HUES48 (cell line): ENCODE measurements around the gene KCNJ10.
A peak's percentile ranks its signal among the peaks of the same experiment; 100 is the strongest.

Experiments
- H3K27ac ChIP-seq: one replicate; pipeline ENCODE4 v1.7.0; 2013; ENCODE audit warnings: low read depth, low read length, inconsistent platforms
- H3K27me3 ChIP-seq: 2 replicates; pipeline ENCODE4 v1.6.1; 2013; ENCODE audit warnings: mild to moderate bottlenecking, low read length; ENCODE audit not compliant: control insufficient read depth, insufficient read depth
- H3K36me3 ChIP-seq: 2 replicates; pipeline ENCODE4 v1.6.1; 2013; ENCODE audit warnings: low read length; ENCODE audit not compliant: control insufficient read depth, insufficient read depth
- H3K4me1 ChIP-seq: 2 replicates; pipeline ENCODE4 v1.6.1; 2013; ENCODE audit warnings: mild to moderate bottlenecking, low read length; ENCODE audit not compliant: control insufficient read depth, insufficient read depth
- H3K4me3 ChIP-seq: 2 replicates; pipeline ENCODE4 v1.5.1; 2013; ENCODE audit warnings: mild to moderate bottlenecking, low read depth, low read length
- H3K9ac ChIP-seq: 2 replicates; pipeline ENCODE4 v1.6.1; 2013; ENCODE audit warnings: mild to moderate bottlenecking, low read depth, low read length, moderate library complexity
- H3K9me3 ChIP-seq: 2 replicates; pipeline ENCODE4 v1.6.1; 2013; ENCODE audit warnings: low read length; ENCODE audit not compliant: control insufficient read depth, insufficient read depth

Gene KCNJ10

GRCh38 chr1:160109686-160110085, 39.7 kb upstream of the KCNJ10 start:
- Histone ChIP-seq H3K4me1 (peaks cover 37% of the 10 kb centered on the region), H3K4me3 (no peak overlapping the region), H3K36me3 (no peaks in the 10 kb centered on the region), H3K9ac (no peak overlapping the region), H3K27me3 (no peaks in the 10 kb centered on the region), H3K27ac (peak overlapping the region; percentile 72), H3K9me3 (no peaks in the 10 kb centered on the region)

DNA sequence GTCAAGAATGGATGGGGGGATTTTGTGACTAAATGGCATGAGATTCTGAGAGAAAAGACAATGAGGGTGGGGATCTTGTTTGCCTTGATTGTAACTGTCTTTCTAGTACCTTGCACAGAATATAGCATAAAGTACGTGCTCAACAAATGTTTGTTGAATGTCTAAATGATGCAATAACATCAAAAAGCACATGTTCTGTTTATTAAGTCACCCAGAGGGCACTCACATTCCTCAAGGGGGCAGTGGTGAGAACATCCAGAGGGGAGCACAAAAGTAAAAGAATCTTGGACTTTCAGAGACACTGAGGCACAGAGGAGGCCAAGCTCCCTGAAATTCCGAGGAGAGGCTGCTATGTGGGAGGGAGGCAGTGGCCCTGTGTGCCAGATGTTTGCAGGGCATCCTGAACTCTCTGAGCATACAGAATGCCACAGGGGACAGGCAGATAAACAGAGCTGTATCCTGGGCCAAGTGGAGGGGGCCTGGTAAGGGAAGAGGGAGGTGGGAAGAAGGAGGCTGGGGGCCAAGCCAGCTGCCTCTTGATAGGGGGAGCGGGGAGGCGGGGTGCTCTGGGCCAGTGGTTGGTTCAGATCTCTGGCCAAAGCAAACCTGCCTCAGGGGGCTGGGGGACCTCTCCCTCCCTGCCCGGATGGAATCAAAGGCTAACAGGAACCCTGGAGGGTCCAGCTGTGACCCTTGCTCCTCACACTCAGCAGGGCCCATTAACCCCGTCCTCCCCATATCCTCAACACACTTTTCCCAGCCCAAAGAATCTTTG, 39.1 kb upstream of the KCNJ10 start:
- Histone ChIP-seq H3K27me3 (no peaks in the 10 kb centered on the region), H3K9ac (no peak overlapping the region), H3K27ac (peak overlapping the region; percentile 72), H3K4me3 (no peak overlapping the region), H3K36me3 (no peaks in the 10 kb centered on the region), H3K9me3 (no peaks in the 10 kb centered on the region), H3K4me1 (peaks cover 36% of the 10 kb centered on the region)

GRCh38 chr1:160107512-160107911, 37.6 kb upstream of the KCNJ10 start:
- no peaks in the 10 kb centered on the region for H3K36me3 ChIP-seq
- H3K9me3 ChIP-seq: no peaks in the 10 kb centered on the region
- H3K9ac ChIP-seq: no peak overlapping the region
- H3K27ac ChIP-seq: no peak overlapping the region
- H3K27me3 ChIP-seq: no peaks in the 10 kb centered on the region
- no peak overlapping the region for H3K4me3 ChIP-seq
- H3K4me1 ChIP-seq: peaks cover 37% of the 10 kb centered on the region

GRCh38 chr1:160105155-160105554, 35.2 kb upstream of the KCNJ10 start:
- H3K9ac ChIP-seq: no peak overlapping the region
- no peak overlapping the region for H3K27ac ChIP-seq
- peaks cover 41% of the 10 kb centered on the region for H3K4me1 ChIP-seq
- H3K27me3 ChIP-seq: no peaks in the 10 kb centered on the region
- no peaks in the 10 kb centered on the region for H3K36me3 ChIP-seq
- H3K4me3 ChIP-seq: no peak overlapping the region
- H3K9me3 ChIP-seq: no peaks in the 10 kb centered on the region

DNA sequence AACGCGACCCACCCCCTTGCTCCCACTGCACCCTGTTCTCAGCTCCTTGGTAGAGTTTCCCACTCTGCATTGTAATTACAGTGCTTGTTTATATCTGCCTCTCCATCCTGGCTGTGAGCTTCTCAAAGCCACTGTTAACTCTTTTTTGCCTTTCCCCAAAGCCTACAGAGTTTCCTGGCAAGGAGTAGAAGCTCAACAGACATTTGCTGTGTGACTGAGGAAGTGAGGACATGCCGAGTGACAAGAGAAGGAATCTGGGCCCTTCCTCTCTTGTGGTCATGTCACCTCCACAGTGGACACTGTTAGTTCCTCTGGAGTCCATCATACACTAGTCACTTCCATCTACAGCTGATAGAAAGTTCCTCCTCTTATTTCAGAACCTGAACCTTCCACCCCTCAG, 34.5 kb upstream of the KCNJ10 start:
- no peak overlapping the region for H3K4me3 ChIP-seq
- H3K9ac ChIP-seq: no peak overlapping the region
- no peak overlapping the region for H3K27ac ChIP-seq
- H3K27me3 ChIP-seq: no peaks in the 10 kb centered on the region
- H3K4me1 ChIP-seq: peaks cover 37% of the 10 kb centered on the region
- no peaks in the 10 kb centered on the region for H3K9me3 ChIP-seq
- no peaks in the 10 kb centered on the region for H3K36me3 ChIP-seq

- H3K9me3 ChIP-seq: no peaks in the 10 kb centered on the region
- H3K9ac ChIP-seq: no peak overlapping the region
- H3K27ac ChIP-seq: no peak overlapping the region
- no peak overlapping the region for H3K4me3 ChIP-seq
- no peaks in the 10 kb centered on the region for H3K27me3 ChIP-seq
- peaks cover 37% of the 10 kb centered on the region for H3K4me1 ChIP-seq
- no peaks in the 10 kb centered on the region for H3K36me3 ChIP-seq
These were observed 33.9 kb upstream of the KCNJ10 start for GRCh38 chr1:160103658-160104408.

DNA sequence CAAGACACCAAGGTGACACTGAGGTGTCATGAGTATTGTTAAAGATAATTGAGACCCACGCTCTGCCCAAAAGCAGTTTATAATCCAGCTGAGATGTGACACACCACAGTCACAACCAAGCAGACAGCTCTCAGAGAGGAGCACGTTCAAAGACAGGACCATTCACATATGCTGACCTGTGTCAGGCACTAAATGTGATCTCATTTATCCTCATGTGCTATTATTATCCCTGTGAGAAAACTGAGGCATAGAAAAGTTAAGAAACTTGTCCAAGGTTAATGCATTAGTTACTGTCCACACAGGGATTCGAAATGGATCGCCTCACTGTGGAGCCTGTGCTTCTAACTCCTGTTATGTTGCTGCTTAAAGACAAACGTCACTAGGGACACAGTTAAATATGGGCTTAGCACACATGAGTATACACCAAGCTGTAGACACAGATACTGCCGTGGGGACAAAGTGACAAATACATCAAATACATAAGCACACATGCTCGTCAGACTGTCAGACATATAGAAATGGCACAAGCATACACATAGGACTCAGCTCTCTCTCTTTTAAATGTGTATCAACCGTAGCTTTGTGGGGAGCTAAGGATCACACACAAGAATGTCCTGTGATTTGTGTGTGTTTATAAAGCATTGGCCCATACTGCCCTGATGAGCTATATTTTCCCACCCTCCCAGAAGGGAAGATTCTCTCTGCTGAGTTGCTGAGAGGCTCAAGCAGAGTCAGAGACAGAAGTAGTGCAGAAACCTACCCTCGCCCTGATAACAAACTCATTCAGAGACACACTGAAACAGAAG, 32.0 kb upstream of the KCNJ10 start:
- H3K9me3 ChIP-seq: no peaks in the 10 kb centered on the region
- H3K4me1 ChIP-seq: peaks cover 42% of the 10 kb centered on the region
- H3K36me3 ChIP-seq: no peaks in the 10 kb centered on the region
- no peak overlapping the region for H3K9ac ChIP-seq
- H3K4me3 ChIP-seq: no peak overlapping the region
- H3K27ac ChIP-seq: no peak overlapping the region
- no peaks in the 10 kb centered on the region for H3K27me3 ChIP-seq

GRCh38 chr1:160101037-160101716, 31.2 kb upstream of the KCNJ10 start:
- Histone ChIP-seq H3K27ac (no peak overlapping the region), H3K9me3 (no peaks in the 10 kb centered on the region), H3K4me1 (peaks cover 50% of the 10 kb centered on the region), H3K27me3 (no peaks in the 10 kb centered on the region), H3K9ac (no peak overlapping the region), H3K36me3 (no peaks in the 10 kb centered on the region), H3K4me3 (no peak overlapping the region)

GRCh38 chr1:160099716-160100375, 29.9 kb upstream of the KCNJ10 start:
- H3K36me3 ChIP-seq: peaks cover 5% of the 10 kb centered on the region
- no peak overlapping the region for H3K9ac ChIP-seq
- no peak overlapping the region for H3K27ac ChIP-seq
- no peak overlapping the region for H3K4me3 ChIP-seq
- H3K27me3 ChIP-seq: no peaks in the 10 kb centered on the region
- H3K4me1 ChIP-seq: peaks cover 62% of the 10 kb centered on the region
- no peaks in the 10 kb centered on the region for H3K9me3 ChIP-seq

DNA sequence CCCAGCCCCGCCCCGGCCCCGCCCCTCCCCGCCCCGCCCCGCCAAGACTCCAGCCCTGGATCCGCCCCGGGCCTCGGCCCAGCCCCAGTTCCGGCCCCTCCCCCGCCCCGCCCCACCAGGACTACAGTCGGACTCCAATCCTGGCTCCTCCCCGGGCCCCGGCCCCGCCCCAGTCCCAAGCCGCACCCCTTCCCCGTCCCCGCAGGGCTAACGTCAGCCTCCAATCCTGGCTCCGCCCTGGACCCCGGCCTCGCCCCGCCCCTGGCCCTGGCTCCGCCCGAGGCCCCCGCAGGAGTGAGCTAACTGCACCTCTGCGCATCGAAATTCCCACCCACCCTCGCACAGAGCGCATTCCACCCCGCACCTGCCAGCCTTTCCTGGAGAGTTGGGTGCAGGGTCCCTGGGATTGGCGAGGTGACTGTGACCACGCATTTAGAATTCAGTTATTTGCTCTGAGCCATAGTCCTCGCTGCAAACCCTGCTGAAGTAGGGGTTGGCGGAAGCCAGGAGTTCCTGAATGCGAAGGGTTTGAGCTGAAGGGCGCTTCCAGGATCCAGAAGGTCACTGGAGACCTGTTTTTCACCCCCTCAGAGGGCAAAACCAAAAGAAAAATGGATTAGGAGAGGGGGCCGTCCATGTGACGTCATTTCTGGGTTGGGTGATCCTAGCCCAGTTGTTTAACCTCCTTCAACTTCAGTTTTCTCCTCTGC, 29.0 kb upstream of the KCNJ10 start:
- Histone ChIP-seq H3K27me3 (no peaks in the 10 kb centered on the region), H3K36me3 (peaks cover 14% of the 10 kb centered on the region), H3K9me3 (no peaks in the 10 kb centered on the region), H3K4me3 (peak overlapping the region; percentile 57), H3K27ac (peak overlapping the region; percentile 70), H3K4me1 (peaks cover 56% of the 10 kb centered on the region), H3K9ac (0 out of 2 replicates have a peak overlapping the region, but pooled peaks have one; percentile 50)
